Endothelial cell of umbilical vein (primary cell): Measurements from ENCODE around the gene MGAM2.

Experiments used
- POLR2A ChIP-seq: IDR thresholded peaks from 2 replicates; pipeline ENCODE4 v1.6.1; 2012; ENCODE audit warnings: low read depth, mild to moderate bottlenecking, control low read depth, low read length
- TF ChIP-seq, protein P1 (sequence below), 2 donors: IDR thresholded peaks; 1 replicate in 1 of 2; 2 replicates in 1 of 2; pipeline ENCODE4 v1.5.1; 2011; ENCODE audit warnings: low read length in 2 of 2, mild to moderate bottlenecking in 2 of 2, moderate library complexity in 2 of 2, control low read depth in 1 of 2, inconsistent platforms in 1 of 2, low read depth in 1 of 2; ENCODE audit not compliant: insufficient read depth in 1 of 2; ENCODE audit errors: extremely low read depth in 1 of 2

DNA sequence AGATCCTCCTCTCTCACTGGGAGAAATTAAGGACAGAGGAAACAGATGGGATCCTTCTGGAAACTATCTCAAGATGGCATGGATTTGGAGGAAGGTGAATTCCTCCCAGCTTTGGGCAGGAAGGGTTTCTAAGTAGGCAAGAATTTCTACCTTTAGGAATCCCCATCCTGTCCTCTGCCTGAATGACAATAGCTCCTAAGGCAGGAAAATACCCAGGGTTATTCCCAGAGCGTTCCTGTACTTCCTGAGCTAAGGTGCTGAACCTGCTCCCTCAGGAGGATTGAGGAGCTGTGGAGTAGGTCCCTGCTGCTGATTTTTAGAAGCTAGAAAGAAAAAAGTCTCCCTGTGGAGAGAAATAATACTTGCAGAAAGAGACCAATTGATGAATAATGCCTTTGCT lies 568 bp downstream of the MGAM2 start:
- no peak for TF ChIP-seq POLR2A
- TF ChIP-seq, protein P1, sequence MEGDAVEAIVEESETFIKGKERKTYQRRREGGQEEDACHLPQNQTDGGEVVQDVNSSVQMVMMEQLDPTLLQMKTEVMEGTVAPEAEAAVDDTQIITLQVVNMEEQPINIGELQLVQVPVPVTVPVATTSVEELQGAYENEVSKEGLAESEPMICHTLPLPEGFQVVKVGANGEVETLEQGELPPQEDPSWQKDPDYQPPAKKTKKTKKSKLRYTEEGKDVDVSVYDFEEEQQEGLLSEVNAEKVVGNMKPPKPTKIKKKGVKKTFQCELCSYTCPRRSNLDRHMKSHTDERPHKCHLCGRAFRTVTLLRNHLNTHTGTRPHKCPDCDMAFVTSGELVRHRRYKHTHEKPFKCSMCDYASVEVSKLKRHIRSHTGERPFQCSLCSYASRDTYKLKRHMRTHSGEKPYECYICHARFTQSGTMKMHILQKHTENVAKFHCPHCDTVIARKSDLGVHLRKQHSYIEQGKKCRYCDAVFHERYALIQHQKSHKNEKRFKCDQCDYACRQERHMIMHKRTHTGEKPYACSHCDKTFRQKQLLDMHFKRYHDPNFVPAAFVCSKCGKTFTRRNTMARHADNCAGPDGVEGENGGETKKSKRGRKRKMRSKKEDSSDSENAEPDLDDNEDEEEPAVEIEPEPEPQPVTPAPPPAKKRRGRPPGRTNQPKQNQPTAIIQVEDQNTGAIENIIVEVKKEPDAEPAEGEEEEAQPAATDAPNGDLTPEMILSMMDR (IDR thresholded peaks at IDR 0.05; ENCODE audit: extremely low read depth in 1 of 2, insufficient read depth in 1 of 2, low read depth in 1 of 2, low read length in 2 of 2) = no peak
